NCI-H460 (cell line): ENCODE data around the gene C17orf100. TPM values are rescaled to one million over a fixed set of nuclear protein-coding genes. Genes with fewer than 3 reads are reported as not detected.
"Not testable (repeated sequence)": the region's sequence is repeated elsewhere in the genome, so short reads cannot be mapped to it uniquely, and the experiment has no call there.

Experiments
- DNase-seq: peaks from one replicate; pipeline ENCODE4 v3.0.0-alpha.2; 2016; ENCODE audit warnings: low read depth; ENCODE audit errors: extremely low read depth
- small RNA-seq, 2 experiments: library from RNA; depleted of rRNA; stranded (forward); fragments of <200 nt; gene quantifications; one replicate each; pipeline ENCODE3, GENCODE V24; 2014
- total RNA-seq: library from RNA; depleted of rRNA; stranded (reverse); fragments of >200 nt; shearing (Covaris generic); gene quantifications from 2 replicates; pipeline ENCODE4 v1.2.3, GENCODE V29; 2014; rRNA removed

C17orf100 gene
- total RNA-seq, 1 experiment from 2014 or later: 0.22 TPM

DNA sequence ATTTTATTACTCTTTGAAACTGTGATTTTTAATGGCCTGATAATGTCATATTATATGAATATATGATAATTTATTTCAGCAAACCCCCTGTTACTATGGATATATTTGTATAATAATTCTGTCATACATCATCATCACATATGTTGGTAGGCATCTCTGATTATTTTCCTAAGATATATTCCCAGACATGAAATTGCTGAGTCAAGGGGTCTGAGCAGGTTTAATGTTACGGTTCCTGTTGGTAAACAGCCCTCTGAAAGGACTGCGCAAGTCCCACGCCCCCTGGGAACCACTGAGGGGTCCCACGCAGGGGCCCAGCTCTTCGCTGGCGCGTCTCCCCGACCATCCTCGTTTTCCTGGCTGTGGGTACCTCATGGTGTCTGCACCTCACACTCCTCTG lies 37.4 kb downstream of the C17orf100 start:
- no peak for DNase-seq

DNA sequence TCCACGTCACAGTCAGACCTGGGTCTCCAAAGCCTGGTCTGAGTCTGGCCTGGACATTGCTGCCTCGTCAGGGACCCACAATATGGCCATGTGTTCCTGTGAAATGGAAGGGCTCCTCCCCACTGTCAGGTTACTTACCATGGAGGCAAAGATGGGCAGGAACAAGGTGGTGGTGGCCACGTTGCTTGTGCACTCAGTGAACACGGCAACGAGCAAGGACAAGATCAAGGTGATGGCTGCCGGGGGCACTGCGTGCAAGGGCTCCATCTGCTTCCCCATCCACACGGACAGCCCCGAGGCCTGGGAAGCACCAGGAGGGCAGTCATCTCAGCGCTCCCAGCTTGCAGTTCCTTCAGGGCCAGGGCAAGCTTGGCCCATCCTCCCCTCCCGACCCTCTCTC lies 39.1 kb downstream of the C17orf100 start:
- DNase-seq: no peak

DNA sequence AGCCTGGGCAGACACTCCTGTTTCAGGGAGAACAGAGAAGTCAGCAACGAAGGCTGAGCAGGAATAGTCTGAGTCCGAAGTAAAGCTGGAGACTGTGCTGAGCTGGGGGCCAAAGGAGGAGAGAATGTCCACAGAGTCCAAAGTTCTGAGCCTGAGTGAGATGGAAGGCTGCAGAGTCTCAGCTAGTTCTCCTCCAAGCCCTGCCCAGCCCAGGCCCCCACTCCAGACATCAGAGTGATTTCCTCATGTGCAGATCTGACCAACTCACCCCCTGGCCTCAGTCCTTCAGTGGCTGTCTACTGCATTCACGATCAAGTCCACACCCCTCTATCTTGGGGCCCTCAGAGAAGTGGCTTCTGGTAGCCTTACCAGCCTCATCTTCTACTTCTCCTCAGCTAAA lies 40.0 kb downstream of the C17orf100 start:
- DNase-seq: no peak

DNA sequence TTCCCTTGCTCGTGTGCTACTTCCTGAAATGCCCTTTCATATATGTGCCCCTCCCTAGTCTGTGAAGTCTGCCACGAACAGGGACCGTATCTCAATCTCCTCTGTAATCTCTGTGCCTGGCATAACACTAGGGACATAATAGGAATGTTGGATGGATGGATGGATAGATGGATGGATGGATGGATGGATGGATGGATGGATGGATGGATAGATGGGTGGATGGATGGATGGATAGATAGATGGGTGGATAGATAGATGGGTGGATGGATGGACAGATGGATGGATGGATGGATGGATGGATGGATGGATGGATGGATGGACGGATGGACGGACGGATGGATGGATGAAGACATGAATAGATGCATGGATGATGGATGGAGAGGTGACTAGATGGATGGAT lies 40.4 kb downstream of the C17orf100 start:
- not testable (repeated sequence) for DNase-seq

DNA sequence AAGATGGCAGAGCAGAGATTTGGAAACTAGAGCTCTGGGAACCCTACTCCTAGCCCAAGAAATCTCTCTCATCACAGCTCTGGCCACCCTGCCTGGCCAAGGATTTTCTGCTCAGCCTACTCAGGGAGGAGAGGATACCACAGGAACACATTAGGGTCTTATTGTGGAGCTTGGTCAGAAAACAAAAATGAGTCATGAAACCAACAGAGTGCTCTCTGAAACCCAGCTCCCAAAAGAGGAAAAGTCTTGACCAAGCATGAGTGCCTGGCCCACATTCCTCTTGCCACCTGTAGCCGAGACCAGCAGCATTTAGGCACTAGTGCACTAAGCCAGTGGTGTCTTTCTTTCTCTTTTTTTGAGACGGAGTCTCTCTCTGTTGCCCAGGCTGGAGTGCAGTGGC lies 43.5 kb downstream of the C17orf100 start:
- no peak for DNase-seq

DNA sequence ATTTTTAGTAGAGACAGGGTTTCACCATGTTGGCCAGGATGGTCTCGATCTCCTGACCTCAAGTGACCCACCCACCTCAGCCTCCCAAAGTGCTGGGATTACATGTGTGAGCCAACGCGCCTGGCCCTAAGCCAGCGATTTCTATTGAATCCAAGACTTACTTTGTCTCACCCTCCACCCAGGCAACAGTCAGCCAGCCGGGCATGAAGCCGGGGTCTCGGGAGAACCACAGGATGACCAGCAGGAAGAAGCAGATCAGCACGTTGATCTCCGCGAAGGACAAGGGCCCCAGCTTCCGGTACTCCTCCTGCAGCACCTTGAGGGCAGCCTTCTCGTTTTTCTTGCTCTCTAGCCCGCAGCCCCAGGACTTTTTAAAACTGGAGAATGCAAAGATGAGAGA lies 44.0 kb downstream of the C17orf100 start:
- DNase-seq: no peak

DNA sequence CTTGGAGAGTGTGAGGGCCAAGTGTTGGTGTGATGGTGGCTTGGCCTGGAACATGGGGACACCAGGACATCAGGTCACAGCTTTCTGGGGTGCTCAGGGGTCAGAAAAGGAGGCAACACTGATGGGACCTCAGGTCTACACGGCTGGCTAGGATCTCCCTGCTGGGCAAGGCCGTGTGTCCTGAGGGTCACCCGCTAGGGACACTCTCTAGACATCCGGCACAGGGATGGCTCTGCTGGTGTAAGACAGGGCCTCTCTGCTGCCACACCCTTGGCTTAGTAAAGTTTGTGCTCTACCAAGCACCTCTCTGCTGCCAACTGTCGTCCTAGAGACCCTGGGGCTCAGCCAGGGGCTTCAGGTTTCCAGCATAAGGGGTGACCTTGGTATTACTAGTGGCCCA lies 45.3 kb downstream of the C17orf100 start:
- no peak for DNase-seq

DNA sequence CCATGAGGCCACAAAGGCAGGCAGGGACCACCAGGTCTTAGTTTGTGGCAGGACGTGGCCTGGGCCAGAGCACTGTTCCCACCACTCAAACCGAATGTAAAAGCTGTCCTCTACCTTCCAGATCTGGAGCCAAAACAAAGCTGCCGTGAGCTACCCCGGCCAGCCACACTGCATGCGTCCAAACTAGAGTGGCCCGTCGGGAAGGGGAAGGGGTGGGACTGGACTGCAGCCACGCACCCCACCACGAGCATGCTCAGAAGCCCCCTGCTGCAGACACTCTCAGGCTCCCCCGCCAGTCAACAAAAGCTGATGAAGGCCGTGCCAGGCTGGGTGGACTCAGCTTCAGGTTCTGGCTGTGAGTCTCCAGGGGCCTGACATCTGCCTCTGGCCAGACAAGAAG lies 46.4 kb downstream of the C17orf100 start:
- no peak for DNase-seq

DNA sequence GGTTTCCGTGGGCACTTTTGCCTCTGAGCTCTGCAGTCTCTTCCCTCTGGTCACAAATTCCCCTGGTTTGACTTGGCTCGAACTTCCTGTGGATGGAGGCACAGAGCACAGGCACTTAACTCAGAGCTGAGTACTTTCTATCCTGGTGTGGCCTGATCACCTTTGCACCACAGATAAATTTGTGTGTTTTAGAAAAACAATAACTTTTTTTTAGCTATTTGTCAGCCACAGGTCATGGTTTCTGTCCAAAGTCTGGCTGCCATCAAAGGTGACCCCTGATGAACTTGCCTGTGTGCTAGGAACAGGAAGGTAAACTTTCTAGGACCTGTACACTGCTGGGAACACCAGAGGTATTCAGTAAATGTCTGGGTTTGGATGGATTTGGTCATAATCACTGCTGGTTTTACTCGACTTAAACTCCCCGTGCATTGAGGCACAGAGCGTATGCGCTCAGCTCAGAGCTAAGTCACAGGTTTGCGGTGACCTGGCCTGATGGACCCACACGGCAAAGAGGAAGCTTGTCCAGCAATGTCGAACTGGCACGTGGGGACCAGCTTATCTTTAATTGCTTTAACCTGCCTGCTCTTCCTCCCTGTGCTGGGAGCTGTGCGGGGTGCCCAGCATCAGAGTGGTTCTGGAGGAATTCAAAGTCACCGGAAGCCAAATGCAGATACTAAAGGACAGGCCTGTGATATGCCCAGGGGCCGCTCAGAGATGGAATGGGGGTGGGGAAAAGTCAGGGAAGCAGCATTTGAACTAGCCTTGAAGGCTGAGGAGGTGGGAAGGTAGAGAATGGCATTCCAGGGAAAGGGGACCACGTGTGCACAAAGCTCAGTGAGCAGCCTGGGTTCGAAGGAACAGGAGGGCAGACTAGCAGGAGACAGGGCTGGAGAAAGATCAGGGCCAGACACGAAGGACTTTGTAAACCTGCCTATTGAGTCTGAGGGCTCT lies 48.7 kb downstream of the C17orf100 start:
- DNase-seq: no peak

DNA sequence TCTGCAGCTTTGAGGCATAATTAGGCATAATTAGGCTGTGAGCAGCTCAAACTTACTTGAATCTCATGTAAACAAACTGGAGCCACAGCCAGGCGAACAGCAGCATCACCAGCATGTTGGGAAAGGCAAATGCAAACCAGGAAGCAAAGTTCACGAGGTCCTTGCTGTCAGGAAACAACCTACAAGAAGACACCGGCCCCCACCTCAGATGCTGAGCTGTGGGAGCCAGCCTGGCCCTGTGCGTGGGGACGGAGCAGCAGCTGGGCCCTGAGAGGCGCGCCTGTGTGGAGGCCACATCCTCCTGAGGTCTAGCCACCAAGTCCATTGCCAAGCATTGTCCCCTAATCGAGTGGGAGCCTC lies 49.4 kb downstream of the C17orf100 start:
- DNase-seq: no peak

DNA sequence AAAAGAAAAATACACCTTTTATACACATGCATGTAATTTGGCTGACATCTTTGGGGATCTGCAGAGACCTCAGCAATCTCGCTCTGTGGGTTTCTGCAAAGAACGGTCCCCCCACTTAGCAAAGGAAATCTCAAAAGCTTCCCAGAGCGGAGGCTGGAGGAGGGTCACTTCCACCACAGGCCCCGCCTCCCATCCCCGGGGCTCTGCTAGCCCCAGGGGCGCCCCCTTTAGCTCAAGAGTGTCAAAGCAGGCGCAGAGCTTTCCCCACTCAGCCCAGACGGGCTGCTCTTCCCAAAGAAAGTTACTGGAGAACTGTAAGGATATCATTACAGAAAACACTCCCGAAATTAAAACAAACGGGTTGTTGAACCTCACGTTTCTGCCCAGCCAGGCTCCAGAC lies 50.2 kb downstream of the C17orf100 start:
- DNase-seq: peak; percentile 18

DNA sequence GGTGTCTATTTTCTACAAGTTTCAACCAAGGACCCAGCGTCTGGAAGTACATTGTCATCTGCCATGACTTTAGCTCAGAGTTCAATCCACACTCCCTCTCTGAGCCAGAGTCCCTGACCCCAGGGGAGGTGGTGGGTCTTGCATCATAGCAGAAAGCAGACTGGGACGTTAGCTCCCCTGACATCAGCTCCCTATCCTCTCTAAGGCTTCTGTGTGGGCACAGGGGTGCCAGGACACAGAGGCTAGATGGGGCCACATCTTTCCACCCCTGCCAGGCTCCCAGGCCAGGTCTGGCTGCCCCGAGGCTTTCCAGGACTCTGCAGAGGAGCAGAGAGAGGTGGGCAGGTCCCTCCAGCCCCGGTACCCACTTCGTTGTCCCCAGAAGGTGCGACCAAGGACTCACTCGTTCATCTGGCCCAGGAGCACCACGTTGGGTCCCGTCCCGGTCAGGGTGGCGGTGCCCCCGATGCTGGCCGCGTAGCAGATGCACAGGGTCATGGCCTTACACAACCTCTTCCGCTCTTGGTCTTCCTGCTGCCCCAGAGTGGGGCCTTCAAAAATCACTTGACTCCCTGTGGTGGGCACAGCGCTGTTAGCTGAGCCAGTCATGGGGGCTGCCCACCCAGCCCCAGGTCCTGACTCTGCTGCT lies 51.1 kb downstream of the C17orf100 start:
- DNase-seq: no peak

Small RNA genes within 50 kb of the gene (small RNA-seq; reads per million reads assigned to genes)
- 0 reads per million in 2 experiments for gene MIR4520-1

Other genes starting within 250 kb of the C17orf100 start
- not detected in 2 replicates for gene AIPL1, start 216.6 kb upstream of the C17orf100 start, total RNA-seq
- 33.9 and 36.5 TPM in 2 replicates for gene PIMREG, start 207.3 kb upstream of the C17orf100 start, total RNA-seq
- gene PITPNM3, start 95.2 kb upstream of the C17orf100 start, total RNA-seq: 0.84 and 1.0 TPM in 2 replicates
- 18.5 and 19.0 TPM in 2 replicates for gene KIAA0753, start 11.1 kb upstream of the C17orf100 start, total RNA-seq
- 97.4 and 101 TPM in 2 replicates for gene TXNDC17, start 10.7 kb upstream of the C17orf100 start, total RNA-seq
- gene MED31, start 157 bp upstream of the C17orf100 start, total RNA-seq: 17.4 and 21.2 TPM in 2 replicates
- gene SLC13A5, start 61.6 kb downstream of the C17orf100 start, total RNA-seq: not detected in 2 replicates
- 0.12 TPM in 1 of 2 replicates, not detected in the other for gene XAF1, start 104.3 kb downstream of the C17orf100 start, total RNA-seq
- not detected in 2 replicates for gene FBXO39, start 124.5 kb downstream of the C17orf100 start, total RNA-seq
- gene TEKT1, start 180.0 kb downstream of the C17orf100 start, total RNA-seq: not detected in 2 replicates